HepG2 (cell line): ENCODE measurements around the gene PAX7. TPM values are rescaled to one million over a fixed set of nuclear protein-coding genes. Genes with fewer than 3 reads are reported as not detected.

Source experiments
- ATF1 ChIP-seq: IDR thresholded peaks from 2 replicates; pipeline ENCODE4 v1.6.1; 2016; ENCODE audit warnings: mild to moderate bottlenecking, control low read depth
- CHD4 ChIP-seq: fragments of 200-600 bp; sonication (generic); IDR thresholded peaks from 2 replicates; pipeline ENCODE4 v1.7.0; 2017; ENCODE audit warnings: mild to moderate bottlenecking, low read length, borderline replicate concordance
- ETV5 ChIP-seq: IDR thresholded peaks from 2 replicates; pipeline ENCODE4 v1.6.1; 2018; ENCODE audit warnings: missing biosample characterization, missing genetic modification reagents, inconsistent platforms, borderline replicate concordance
- GATAD2A ChIP-seq: IDR thresholded peaks from 2 replicates; pipeline ENCODE4 v1.6.1; 2016
- HNF4A ChIP-seq: sonication (generic); formaldehyde crosslinking; IDR thresholded peaks from 2 replicates; pipeline ENCODE4 v1.4.0; 2020; ENCODE audit warnings: missing genetic modification reagents
- KDM3A ChIP-seq: IDR thresholded peaks from 2 replicates; pipeline ENCODE4 v1.6.1; 2018; ENCODE audit warnings: low read depth, missing compliant biosample characterization
- MLLT10 ChIP-seq: sonication (generic); formaldehyde crosslinking; IDR thresholded peaks from 2 replicates; pipeline ENCODE4 v1.4.0; 2020; ENCODE audit warnings: missing genetic modification reagents
- NBN ChIP-seq: fragments of 450-650 bp; conservative IDR thresholded peaks from 2 replicates; pipeline ENCODE4 v1.6.1; 2017
- NR2F6 ChIP-seq, 2 experiments: IDR thresholded peaks; 2 replicates each; pipeline ENCODE4 v1.6.1; 2016; ENCODE audit warnings: antibody characterized with exemption in 1 of 2, mild to moderate bottlenecking in 1 of 2
- PBX3 ChIP-seq: sonication (generic); formaldehyde crosslinking; IDR thresholded peaks from 2 replicates; pipeline ENCODE4 v1.8.1; 2023; ENCODE audit warnings: missing genetic modification reagents, inconsistent platforms, borderline replicate concordance
- ZBTB38 ChIP-seq: sonication (generic); formaldehyde crosslinking; IDR thresholded peaks from 2 replicates; pipeline ENCODE4 v1.5.1; 2020; ENCODE audit warnings: mild to moderate bottlenecking, missing genetic modification reagents
- ZNF280B ChIP-seq: sonication (generic); formaldehyde crosslinking; IDR thresholded peaks from 2 replicates; pipeline ENCODE4 v1.5.0; 2020; ENCODE audit warnings: missing genetic modification reagents, mild to moderate bottlenecking, borderline replicate concordance
- ZNF281 ChIP-seq: sonication (generic); formaldehyde crosslinking; IDR thresholded peaks from 2 replicates; pipeline ENCODE4 v1.4.0; 2020; ENCODE audit warnings: missing genetic modification reagents, borderline replicate concordance
- ZNF3 ChIP-seq: IDR thresholded peaks from 2 replicates; pipeline ENCODE4 v1.7.0; 2017; ENCODE audit warnings: inconsistent platforms
- ZNF484 ChIP-seq: sonication (generic); formaldehyde crosslinking; IDR thresholded peaks from 2 replicates; pipeline ENCODE4 v1.5.1; 2020; ENCODE audit warnings: mild to moderate bottlenecking, low read depth, missing genetic modification reagents, borderline replicate concordance
- ZNF570 ChIP-seq: sonication (generic); formaldehyde crosslinking; IDR thresholded peaks from 2 replicates; pipeline ENCODE4 v1.4.0; 2020; ENCODE audit warnings: mild to moderate bottlenecking, missing genetic modification reagents, borderline replicate concordance
- ZNF724P ChIP-seq: sonication (generic); formaldehyde crosslinking; IDR thresholded peaks from 2 replicates; pipeline ENCODE4 v1.8.0; 2022; ENCODE audit warnings: missing genetic modification reagents, borderline replicate concordance
- ZNF850 ChIP-seq: sonication (generic); formaldehyde crosslinking; conservative IDR thresholded peaks from 2 replicates; pipeline ENCODE4 v1.9.0; 2021; ENCODE audit warnings: mild to moderate bottlenecking, missing genetic modification reagents
- polyA plus RNA-seq, 8 experiments: library from polyadenylated mRNA; depleted of rRNA in 3 of 8; stranded (reverse) in 7 of 8; unstranded in 1 of 8; fragments of >200 nt; fragmentation: Illumina TruSeq in 4 of 8; extraction: Trizol in 4 of 8; gene quantifications; 2 replicates each; pipeline versions ENCODE4 v1.2.1 to v1.2.3, GENCODE V29; 2011 to 2016; ENCODE audit warnings: low read depth in 4 of 8, missing spikeins in 1 of 8, mixed read lengths in 1 of 8; ENCODE audit not compliant: insufficient read depth in 1 of 8
- total RNA-seq, 5 experiments: library from RNA; depleted of rRNA; stranded (reverse); fragments of >200 nt; fragmentation: Illumina TruSeq; extraction: Trizol; gene quantifications; 2 replicates each; pipeline ENCODE4 v1.2.3, GENCODE V29; 2016; ENCODE audit warnings: low read depth in 1 of 5
- TF ChIP-seq, protein P1 (sequence below): sonication (generic); formaldehyde crosslinking; IDR thresholded peaks from 2 replicates; pipeline ENCODE4 v1.4.0; 2020; ENCODE audit warnings: missing genetic modification reagents
- TF ChIP-seq, protein P2 (sequence below), 2 experiments: fragments of 450-650 bp in 1 of 2; sonication (generic) in 1 of 2; formaldehyde crosslinking; IDR thresholded peaks; 2 replicates each; pipeline versions ENCODE4 v1.5.0 to v1.8.0; 2020 to 2022; ENCODE audit warnings: mild to moderate bottlenecking in 1 of 2, missing genetic modification reagents in 1 of 2

Gene PAX7
- total and polyA plus RNA-seq, 2 of the 13 experiments (the other 11 are each of a cell fraction or from before 2014, with no cell fraction given): not detected

GRCh38 chr1:18676332-18676781 is 45.7 kb downstream of the PAX7 start (continued):
- TF ChIP-seq, protein P1, sequence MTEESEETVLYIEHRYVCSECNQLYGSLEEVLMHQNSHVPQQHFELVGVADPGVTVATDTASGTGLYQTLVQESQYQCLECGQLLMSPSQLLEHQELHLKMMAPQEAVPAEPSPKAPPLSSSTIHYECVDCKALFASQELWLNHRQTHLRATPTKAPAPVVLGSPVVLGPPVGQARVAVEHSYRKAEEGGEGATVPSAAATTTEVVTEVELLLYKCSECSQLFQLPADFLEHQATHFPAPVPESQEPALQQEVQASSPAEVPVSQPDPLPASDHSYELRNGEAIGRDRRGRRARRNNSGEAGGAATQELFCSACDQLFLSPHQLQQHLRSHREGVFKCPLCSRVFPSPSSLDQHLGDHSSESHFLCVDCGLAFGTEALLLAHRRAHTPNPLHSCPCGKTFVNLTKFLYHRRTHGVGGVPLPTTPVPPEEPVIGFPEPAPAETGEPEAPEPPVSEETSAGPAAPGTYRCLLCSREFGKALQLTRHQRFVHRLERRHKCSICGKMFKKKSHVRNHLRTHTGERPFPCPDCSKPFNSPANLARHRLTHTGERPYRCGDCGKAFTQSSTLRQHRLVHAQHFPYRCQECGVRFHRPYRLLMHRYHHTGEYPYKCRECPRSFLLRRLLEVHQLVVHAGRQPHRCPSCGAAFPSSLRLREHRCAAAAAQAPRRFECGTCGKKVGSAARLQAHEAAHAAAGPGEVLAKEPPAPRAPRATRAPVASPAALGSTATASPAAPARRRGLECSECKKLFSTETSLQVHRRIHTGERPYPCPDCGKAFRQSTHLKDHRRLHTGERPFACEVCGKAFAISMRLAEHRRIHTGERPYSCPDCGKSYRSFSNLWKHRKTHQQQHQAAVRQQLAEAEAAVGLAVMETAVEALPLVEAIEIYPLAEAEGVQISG (CRISPR knock-in tag): no peak
- TF ChIP-seq ZNF570 (CRISPR knock-in tag) (no peak), NR2F6 (IDR thresholded peaks at IDR 0.05) (no peak), NR2F6 (CRISPR knock-in tag; IDR thresholded peaks at IDR 0.05) (no peak), ZNF724P (CRISPR knock-in tag) (no peak), ZNF850 (CRISPR knock-in tag) (no peak), GATAD2A (0 out of 2 replicates have a peak, but pooled peaks have one; percentile 16), PBX3 (no peak), ZNF484 (CRISPR knock-in tag) (no peak), CHD4 (no peak), NBN (no peak), ZNF3 (CRISPR knock-in tag) (no peak), ETV5 (CRISPR knock-in tag) (peak; percentile 67), ATF1 (no peak), MLLT10 (CRISPR knock-in tag) (no peak), HNF4A (CRISPR knock-in tag) (peak; percentile 62), KDM3A (CRISPR knock-in tag) (no peak), ZNF281 (CRISPR knock-in tag) (peak; percentile 92), ZNF280B (CRISPR knock-in tag) (no peak), ZBTB38 (CRISPR knock-in tag) (no peak)
- TF ChIP-seq, protein P2, sequence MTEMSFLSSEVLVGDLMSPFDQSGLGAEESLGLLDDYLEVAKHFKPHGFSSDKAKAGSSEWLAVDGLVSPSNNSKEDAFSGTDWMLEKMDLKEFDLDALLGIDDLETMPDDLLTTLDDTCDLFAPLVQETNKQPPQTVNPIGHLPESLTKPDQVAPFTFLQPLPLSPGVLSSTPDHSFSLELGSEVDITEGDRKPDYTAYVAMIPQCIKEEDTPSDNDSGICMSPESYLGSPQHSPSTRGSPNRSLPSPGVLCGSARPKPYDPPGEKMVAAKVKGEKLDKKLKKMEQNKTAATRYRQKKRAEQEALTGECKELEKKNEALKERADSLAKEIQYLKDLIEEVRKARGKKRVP (CRISPR knock-in tag; IDR thresholded peaks at IDR 0.05): peak in 1 of 2 experiments; percentile 62; a peak in 1 of 4 replicates
